ENCODE data around the gene OXCT2. TPM values are rescaled to one million over a fixed set of nuclear protein-coding genes. Genes with fewer than 3 reads are reported as not detected.

OXCT2 gene
- polyA plus RNA-seq, 1 donor (not counting 4 experiments of a cell fraction or from before 2014, with no cell fraction given): not detected

- H3K9ac ChIP-seq (ENCODE audit: control insufficient read depth, extremely low read depth, insufficient read depth, low read length): no peak overlapping the region
- DNase-seq (ENCODE audit: low read depth, low spot score) (no peak), FAIRE-seq (no peak)
- no peaks in the 10 kb centered on the region for H3K9me1 ChIP-seq (ENCODE audit: control insufficient read depth, extremely low read depth, insufficient read depth, low read length)
- no peak overlapping the region for H2AFZ ChIP-seq (ENCODE audit: control insufficient read depth, low read length)
- H3K27ac ChIP-seq (ENCODE audit: control insufficient read depth, insufficient read depth, low read length): no peak overlapping the region
- no peak overlapping the region for H3K4me3 ChIP-seq (ENCODE audit: control insufficient read depth in 2 of 3, extremely low read depth in 1 of 3, insufficient read depth in 2 of 3, low read depth in 1 of 3, low read length in 3 of 3)
- dilution Hi-C loops (cut with MboI; ENCODE audit: extremely low pct_ligation_motif_present, low sequenced_read_pairs): no loop called here
- H3K79me2 ChIP-seq (ENCODE audit: control insufficient read depth, insufficient read depth, low read length): no peaks in the 10 kb centered on the region
- H3K4me1 ChIP-seq (ENCODE audit: control insufficient read depth, extremely low read depth, insufficient read depth, low read length): no peaks in the 10 kb centered on the region
- no peak for TF ChIP-seq CTCF (optimal IDR thresholded peaks at IDR 0.05 in 1 of 3, IDR thresholded peaks at IDR 0.05 in 1 of 3, conservative IDR thresholded peaks at IDR 0.05 in 1 of 3; ENCODE audit: extremely low read depth in 1 of 3, insufficient read depth in 2 of 3, low read length in 3 of 3)
- TF ChIP-seq EZH2 (IDR thresholded peaks at IDR 0.05; ENCODE audit: low read length): no peak
- H3K27me3 ChIP-seq (ENCODE audit: control insufficient read depth, extremely low read depth, insufficient read depth, low read length): no peaks in the 10 kb centered on the region
- no peaks in the 10 kb centered on the region for H3K9me3 ChIP-seq (ENCODE audit: control insufficient read depth, low read depth, low read length)
- no peaks in the 10 kb centered on the region for H3K36me3 ChIP-seq (ENCODE audit: control insufficient read depth in 2 of 2, extremely low read depth in 1 of 2, insufficient read depth in 2 of 2, low read length in 2 of 2)
- no peak overlapping the region for H3K4me2 ChIP-seq (ENCODE audit: control insufficient read depth, extremely low read depth, insufficient read depth, low read depth, low read length)
- H4K20me1 ChIP-seq (ENCODE audit: control insufficient read depth, extremely low read depth, insufficient read depth, low read length): no peaks in the 10 kb centered on the region
Measured at GRCh38 chr1:39777306-39777705, 6.2 kb upstream of the OXCT2 start.

- Histone ChIP-seq H4K20me1 (ENCODE audit: control insufficient read depth, extremely low read depth, insufficient read depth, low read length) (no peaks in the 10 kb centered on the region), H2AFZ (ENCODE audit: control insufficient read depth, low read length) (no peak overlapping the region), H3K9me3 (ENCODE audit: control insufficient read depth, low read depth, low read length) (no peaks in the 10 kb centered on the region), H3K4me2 (ENCODE audit: control insufficient read depth, extremely low read depth, insufficient read depth, low read depth, low read length) (no peak overlapping the region), H3K4me3 (ENCODE audit: control insufficient read depth in 2 of 3, extremely low read depth in 1 of 3, insufficient read depth in 2 of 3, low read depth in 1 of 3, low read length in 3 of 3) (no peak overlapping the region), H3K4me1 (ENCODE audit: control insufficient read depth, extremely low read depth, insufficient read depth, low read length) (no peaks in the 10 kb centered on the region), H3K36me3 (ENCODE audit: control insufficient read depth in 2 of 2, extremely low read depth in 1 of 2, insufficient read depth in 2 of 2, low read length in 2 of 2) (no peaks in the 10 kb centered on the region), H3K9ac (ENCODE audit: control insufficient read depth, extremely low read depth, insufficient read depth, low read length) (no peak overlapping the region), H3K9me1 (ENCODE audit: control insufficient read depth, extremely low read depth, insufficient read depth, low read length) (no peaks in the 10 kb centered on the region), H3K27me3 (ENCODE audit: control insufficient read depth, extremely low read depth, insufficient read depth, low read length) (no peaks in the 10 kb centered on the region), H3K79me2 (ENCODE audit: control insufficient read depth, insufficient read depth, low read length) (no peaks in the 10 kb centered on the region), H3K27ac (ENCODE audit: control insufficient read depth, insufficient read depth, low read length) (no peak overlapping the region)
- dilution Hi-C loops (cut with MboI; ENCODE audit: extremely low pct_ligation_motif_present, low sequenced_read_pairs): no loop called here
- TF ChIP-seq EZH2 (IDR thresholded peaks at IDR 0.05; ENCODE audit: low read length): no peak
- no peak for TF ChIP-seq CTCF (optimal IDR thresholded peaks at IDR 0.05 in 1 of 3, IDR thresholded peaks at IDR 0.05 in 1 of 3, conservative IDR thresholded peaks at IDR 0.05 in 1 of 3; ENCODE audit: extremely low read depth in 1 of 3, insufficient read depth in 2 of 3, low read length in 3 of 3)
- DNase-seq (ENCODE audit: low read depth, low spot score) (no peak), FAIRE-seq (no peak)
Measured at GRCh38 chr1:39776886-39777285, 5.7 kb upstream of the OXCT2 start.

Measured in keratinocyte (primary cell).